Mucosa of stomach (tissue), 1 donor: Measurements from ENCODE around the gene PAPSS1.

ENCODE experiments used
- H3K27me3 ChIP-seq: one replicate; pipeline ENCODE4 v1.7.0; 2013; ENCODE audit warnings: mild to moderate bottlenecking, low read length; ENCODE audit not compliant: control insufficient read depth, insufficient read depth
- H3K36me3 ChIP-seq: one replicate; pipeline ENCODE4 v1.7.0; 2013; ENCODE audit warnings: low read length; ENCODE audit not compliant: control insufficient read depth, insufficient read depth
- H3K4me1 ChIP-seq: one replicate; pipeline ENCODE4 v1.7.0; 2013; ENCODE audit warnings: mild to moderate bottlenecking, low read length; ENCODE audit not compliant: control insufficient read depth, insufficient read depth
- H3K4me3 ChIP-seq: one replicate; pipeline ENCODE4 v1.7.0; 2013; ENCODE audit warnings: low read length
- H3K9ac ChIP-seq: one replicate; pipeline ENCODE4 v1.7.0; 2013; ENCODE audit warnings: mild to moderate bottlenecking, low read length, moderate library complexity
- H3K9me3 ChIP-seq: one replicate; pipeline ENCODE4 v1.7.0; 2013; ENCODE audit warnings: mild to moderate bottlenecking, low read length, moderate library complexity; ENCODE audit not compliant: control insufficient read depth
- donor health status: Pancreatic carcinoma.

PAPSS1 gene

DNA sequence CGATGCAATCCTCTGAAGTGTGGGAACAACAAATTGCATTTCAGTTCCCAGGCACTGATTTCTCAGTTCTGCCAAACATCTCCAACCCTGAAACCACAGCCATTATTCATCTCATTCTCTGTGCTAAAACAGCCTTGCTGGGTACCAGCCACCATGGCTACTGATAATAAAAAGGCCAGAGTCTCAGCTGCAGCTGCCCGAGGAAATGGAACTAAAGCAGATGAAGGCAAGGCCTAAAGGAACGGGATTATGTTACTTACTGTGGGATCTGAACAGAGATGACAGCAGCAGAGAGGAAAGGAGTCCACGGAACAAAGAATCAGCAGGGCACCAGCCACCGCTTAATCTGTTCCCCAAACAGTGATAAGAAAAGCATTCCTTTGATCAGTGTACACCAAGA lies 155.7 kb downstream of the PAPSS1 start:
- Histone ChIP-seq H3K4me1 (peaks cover 15% of the 10 kb centered on the region), H3K27me3 (no peaks in the 10 kb centered on the region), H3K9ac (no peak overlapping the region), H3K36me3 (no peaks in the 10 kb centered on the region), H3K9me3 (no peaks in the 10 kb centered on the region), H3K4me3 (no peak overlapping the region)
